Body of pancreas (tissue), 4 donors: ENCODE data around the gene RNF25.

Source experiments
- POLR2A ChIP-seq, 3 donors: fragments of 450-650 bp; IDR thresholded peaks; one replicate each; pipeline ENCODE4 v1.6.1; 2016; ENCODE audit warnings: antibody characterized with exemption in 3 of 3, mild to moderate bottlenecking in 2 of 3
- TF ChIP-seq, protein P1 (sequence below), 7 experiments: fragments of 450-650 bp in 4 of 7; fragments of 200-600 bp in 3 of 7; sonication (generic) in 3 of 7; IDR thresholded peaks; one replicate each; pipeline ENCODE4 v1.5.1; 2016 to 2019; ENCODE audit warnings: antibody characterized with exemption in 7 of 7

DNA sequence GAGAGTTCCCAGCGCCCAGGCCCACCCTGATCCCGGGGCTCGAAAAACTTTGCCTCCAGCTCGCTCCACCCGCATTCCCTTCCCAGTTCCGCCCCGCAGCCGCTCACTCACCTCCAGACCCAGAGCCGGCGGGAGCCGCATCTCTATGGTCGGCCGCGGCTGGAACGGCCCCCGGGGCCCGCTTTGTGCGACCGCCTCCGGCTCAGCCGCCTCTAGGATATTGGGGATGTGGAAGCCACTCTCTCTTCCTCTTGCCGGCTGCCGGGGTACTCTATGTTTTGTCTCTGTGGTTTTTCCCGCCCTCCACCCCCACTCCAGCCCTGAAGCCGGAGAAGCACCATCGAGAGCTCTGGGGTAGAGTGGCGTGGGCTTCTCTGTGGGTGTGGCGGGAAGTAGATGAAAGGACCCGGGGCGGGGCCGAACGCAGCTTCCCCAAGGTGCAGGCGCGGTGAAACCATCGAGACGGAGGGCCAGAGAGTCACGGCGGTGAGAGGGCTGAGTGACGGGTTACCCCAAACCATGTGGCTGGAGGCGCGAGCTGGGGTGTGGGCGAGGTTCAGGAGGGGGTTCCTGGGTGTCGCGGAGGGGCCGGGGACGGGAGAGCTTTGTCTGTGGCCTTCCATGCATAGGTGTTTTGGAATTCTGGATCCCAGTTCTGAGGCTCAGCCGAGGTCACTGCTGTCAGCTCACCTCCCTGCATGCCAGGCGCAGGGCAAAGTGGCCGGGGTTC, 12.4 kb downstream of the RNF25 start, which contains the start of the genes BCS1L and ZNF142:
- TF ChIP-seq, protein P1, sequence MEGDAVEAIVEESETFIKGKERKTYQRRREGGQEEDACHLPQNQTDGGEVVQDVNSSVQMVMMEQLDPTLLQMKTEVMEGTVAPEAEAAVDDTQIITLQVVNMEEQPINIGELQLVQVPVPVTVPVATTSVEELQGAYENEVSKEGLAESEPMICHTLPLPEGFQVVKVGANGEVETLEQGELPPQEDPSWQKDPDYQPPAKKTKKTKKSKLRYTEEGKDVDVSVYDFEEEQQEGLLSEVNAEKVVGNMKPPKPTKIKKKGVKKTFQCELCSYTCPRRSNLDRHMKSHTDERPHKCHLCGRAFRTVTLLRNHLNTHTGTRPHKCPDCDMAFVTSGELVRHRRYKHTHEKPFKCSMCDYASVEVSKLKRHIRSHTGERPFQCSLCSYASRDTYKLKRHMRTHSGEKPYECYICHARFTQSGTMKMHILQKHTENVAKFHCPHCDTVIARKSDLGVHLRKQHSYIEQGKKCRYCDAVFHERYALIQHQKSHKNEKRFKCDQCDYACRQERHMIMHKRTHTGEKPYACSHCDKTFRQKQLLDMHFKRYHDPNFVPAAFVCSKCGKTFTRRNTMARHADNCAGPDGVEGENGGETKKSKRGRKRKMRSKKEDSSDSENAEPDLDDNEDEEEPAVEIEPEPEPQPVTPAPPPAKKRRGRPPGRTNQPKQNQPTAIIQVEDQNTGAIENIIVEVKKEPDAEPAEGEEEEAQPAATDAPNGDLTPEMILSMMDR (IDR thresholded peaks at IDR 0.05) = no peak
- peak; percentile 14 to 64 (median 63) for TF ChIP-seq POLR2A (IDR thresholded peaks at IDR 0.05)
